ENCODE results near the gene TRAF1. TPM values are rescaled to one million over a fixed set of nuclear protein-coding genes. Genes with fewer than 3 reads are reported as not detected.

Gene TRAF1
- total and polyA plus RNA-seq, 10 of the 15 experiments (the other 5 are each of a cell fraction or from before 2014, with no cell fraction given) = 13.8 to 163 (median 128) TPM

DNA sequence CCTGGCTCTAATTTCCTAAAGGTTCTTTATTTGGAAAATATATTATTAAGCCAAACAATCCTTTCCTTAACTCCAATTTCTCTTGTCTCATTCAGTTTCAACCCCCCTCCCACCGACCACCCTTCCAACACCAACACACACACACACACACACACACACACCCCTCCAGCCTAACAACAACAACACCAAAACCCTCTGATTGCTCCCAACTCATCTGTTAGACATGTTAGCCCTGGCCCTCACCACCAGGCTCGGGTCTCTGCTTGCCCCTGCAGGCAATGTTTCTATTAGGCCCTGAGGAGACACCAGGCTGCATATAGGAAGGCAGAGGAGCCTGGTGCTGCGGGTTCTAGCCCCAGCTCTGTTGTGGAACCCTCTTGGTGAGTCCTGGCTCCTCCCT, 18.4 kb upstream of the TRAF1 start:
- TF ChIP-seq ZZZ3 (IDR thresholded peaks at IDR 0.05; ENCODE audit: control insufficient read depth, insufficient read length, low read depth) = no peak
- TF ChIP-seq, protein P1, sequence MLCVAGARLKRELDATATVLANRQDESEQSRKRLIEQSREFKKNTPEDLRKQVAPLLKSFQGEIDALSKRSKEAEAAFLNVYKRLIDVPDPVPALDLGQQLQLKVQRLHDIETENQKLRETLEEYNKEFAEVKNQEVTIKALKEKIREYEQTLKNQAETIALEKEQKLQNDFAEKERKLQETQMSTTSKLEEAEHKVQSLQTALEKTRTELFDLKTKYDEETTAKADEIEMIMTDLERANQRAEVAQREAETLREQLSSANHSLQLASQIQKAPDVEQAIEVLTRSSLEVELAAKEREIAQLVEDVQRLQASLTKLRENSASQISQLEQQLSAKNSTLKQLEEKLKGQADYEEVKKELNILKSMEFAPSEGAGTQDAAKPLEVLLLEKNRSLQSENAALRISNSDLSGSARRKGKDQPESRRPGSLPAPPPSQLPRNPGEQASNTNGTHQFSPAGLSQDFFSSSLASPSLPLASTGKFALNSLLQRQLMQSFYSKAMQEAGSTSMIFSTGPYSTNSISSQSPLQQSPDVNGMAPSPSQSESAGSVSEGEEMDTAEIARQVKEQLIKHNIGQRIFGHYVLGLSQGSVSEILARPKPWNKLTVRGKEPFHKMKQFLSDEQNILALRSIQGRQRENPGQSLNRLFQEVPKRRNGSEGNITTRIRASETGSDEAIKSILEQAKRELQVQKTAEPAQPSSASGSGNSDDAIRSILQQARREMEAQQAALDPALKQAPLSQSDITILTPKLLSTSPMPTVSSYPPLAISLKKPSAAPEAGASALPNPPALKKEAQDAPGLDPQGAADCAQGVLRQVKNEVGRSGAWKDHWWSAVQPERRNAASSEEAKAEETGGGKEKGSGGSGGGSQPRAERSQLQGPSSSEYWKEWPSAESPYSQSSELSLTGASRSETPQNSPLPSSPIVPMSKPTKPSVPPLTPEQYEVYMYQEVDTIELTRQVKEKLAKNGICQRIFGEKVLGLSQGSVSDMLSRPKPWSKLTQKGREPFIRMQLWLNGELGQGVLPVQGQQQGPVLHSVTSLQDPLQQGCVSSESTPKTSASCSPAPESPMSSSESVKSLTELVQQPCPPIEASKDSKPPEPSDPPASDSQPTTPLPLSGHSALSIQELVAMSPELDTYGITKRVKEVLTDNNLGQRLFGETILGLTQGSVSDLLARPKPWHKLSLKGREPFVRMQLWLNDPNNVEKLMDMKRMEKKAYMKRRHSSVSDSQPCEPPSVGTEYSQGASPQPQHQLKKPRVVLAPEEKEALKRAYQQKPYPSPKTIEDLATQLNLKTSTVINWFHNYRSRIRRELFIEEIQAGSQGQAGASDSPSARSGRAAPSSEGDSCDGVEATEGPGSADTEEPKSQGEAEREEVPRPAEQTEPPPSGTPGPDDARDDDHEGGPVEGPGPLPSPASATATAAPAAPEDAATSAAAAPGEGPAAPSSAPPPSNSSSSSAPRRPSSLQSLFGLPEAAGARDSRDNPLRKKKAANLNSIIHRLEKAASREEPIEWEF (IDR thresholded peaks at IDR 0.05; ENCODE audit: insufficient replicate concordance, low read depth, low read length) = peak; percentile 7
- no peak for TF ChIP-seq EZH2 (IDR thresholded peaks at IDR 0.05; ENCODE audit: borderline replicate concordance, control insufficient read depth, low read depth, low read length)
- no peak for TF ChIP-seq POLR2A (IDR thresholded peaks at IDR 0.05; ENCODE audit: low read depth, low read length)
- no peak for TF ChIP-seq RAD21 (IDR thresholded peaks at IDR 0.05; ENCODE audit: insufficient read depth, low read depth, low read length)
- in situ Hi-C loops (cut with MboI) = no loop called here
- no peak overlapping the region for H3K4me3 ChIP-seq
- H4K20me1 ChIP-seq (ENCODE audit: control insufficient read depth, insufficient read depth) = no peaks in the 10 kb centered on the region
- FAIRE-seq = no peak
- SMC1A ChIA-PET (ENCODE audit: uncharacterized antibody, unreplicated experiment) = interaction anchor here (0.8 to 2.5 kb wide), 5 partner anchors 8 to 37 kb away, joined by 3 to 12 read pairs (median 5); no protein-coding TSS in a partner anchor
- H3K9me3 ChIP-seq (replicated peaks; ENCODE audit: control insufficient read depth, insufficient read depth, low read length) = no peaks in the 10 kb centered on the region; the same call in 2 of the 3 replicates
- POLR2A ChIA-PET = interaction anchor here (1.2 to 5.2 kb wide), 2 partner anchors 13 to 15 kb away, joined by 5 to 21 read pairs; no protein-coding TSS in a partner anchor
- RAD21 ChIA-PET (ENCODE audit: unreplicated experiment) = interaction anchor here (0.7 to 2.4 kb wide), 3 partner anchors 12 to 67 kb away, joined by 3 to 14 read pairs (median 4); no protein-coding TSS in a partner anchor
- H3K36me3 ChIP-seq (ENCODE audit: control insufficient read depth in 2 of 2, insufficient read depth in 2 of 2, low read length in 1 of 2) = no peaks in the 10 kb centered on the region
- intact Hi-C loops (cut with micrococcal nuclease; ENCODE audit: unreplicated experiment) = no loop called here
- BruUV-seq (replicated peaks) = no TSS peak
- no peak overlapping the region for H3K4me2 ChIP-seq (ENCODE audit: control insufficient read depth, insufficient read depth)
- peaks cover 17% of the 10 kb centered on the region for H3K4me1 ChIP-seq (ENCODE audit: control insufficient read depth, insufficient read depth, low read length)
- H3K27ac ChIP-seq (ENCODE audit: control insufficient read depth, insufficient read depth) = peak overlapping the region; percentile 54
- WGBS (ENCODE audit: insufficient coverage, insufficient replicate concordance, low lambda C conversion rate, missing lambda C conversion rate) = 77% methylated on average over 3 of the region's 3 CpGs
- H2AFZ ChIP-seq (ENCODE audit: control insufficient read depth, low read depth, low read length) = 0 out of 2 replicates have a peak overlapping the region, but pooled peaks have one; percentile 65
- no peak for DNase-seq (ENCODE audit: low read depth, low spot score)
- CTCF ChIA-PET = interaction anchor here (0.7 to 1.2 kb wide), 3 partner anchors 13 to 25 kb away, joined by 3 to 4 read pairs (median 3); no protein-coding TSS in a partner anchor
- no peak overlapping the region for H3K9ac ChIP-seq (ENCODE audit: control insufficient read depth, insufficient read depth, low read length)
- no peaks in the 10 kb centered on the region for H3K27me3 ChIP-seq (replicated peaks in 1 of 2; ENCODE audit: control insufficient read depth in 2 of 2, insufficient read depth in 2 of 2, low read length in 1 of 2)
- no peaks in the 10 kb centered on the region for H3K79me2 ChIP-seq (ENCODE audit: control insufficient read depth, insufficient read depth, low read length)
- no peak; the same call in 1 of the 3 replicates for ATAC-seq
